ENCODE data around the gene JDP2.

Gene JDP2

GRCh38 chr14:75494896-75495295 is 67.1 kb downstream of the JDP2 start:
- peak overlapping the region; percentile 55; the same call in 1 of the 2 replicates for H3K27ac ChIP-seq
- H3K9ac ChIP-seq = no peak overlapping the region
- no peaks in the 10 kb centered on the region for H3K79me2 ChIP-seq (ENCODE audit: insufficient read depth, low read depth)
- H3K27me3 ChIP-seq (ENCODE audit: insufficient read depth, low read depth) = no peaks in the 10 kb centered on the region
- peaks cover 24% of the 10 kb centered on the region for H3K4me1 ChIP-seq (ENCODE audit: low read depth, poor library complexity, severe bottlenecking)
- no peaks in the 10 kb centered on the region for H4K20me1 ChIP-seq (ENCODE audit: insufficient read depth)
- no peak overlapping the region for H3K4me3 ChIP-seq (IDR thresholded peaks at IDR 0.05; ENCODE audit: insufficient read depth, low read depth, low read length)
- H3K36me3 ChIP-seq (ENCODE audit: insufficient read depth) = no peaks in the 10 kb centered on the region
- TF ChIP-seq CTCF (conservative IDR thresholded peaks at IDR 0.05; ENCODE audit: low read depth, low read length) = no peak
- H2AFZ ChIP-seq (ENCODE audit: low read depth) = no peak overlapping the region; the same call in 1 of the 2 replicates
- H3K4me2 ChIP-seq = peak overlapping the region; percentile 94; the same call in 1 of the 2 replicates

- H2AFZ ChIP-seq (ENCODE audit: low read depth) = no peak overlapping the region; the same call in 1 of the 2 replicates
- H3K9ac ChIP-seq = no peak overlapping the region
- H4K20me1 ChIP-seq (ENCODE audit: insufficient read depth) = no peaks in the 10 kb centered on the region
- H3K27ac ChIP-seq = peak overlapping the region; percentile 55; the same call in 1 of the 2 replicates
- TF ChIP-seq CTCF (conservative IDR thresholded peaks at IDR 0.05; ENCODE audit: low read depth, low read length) = no peak
- no peak overlapping the region for H3K4me3 ChIP-seq (IDR thresholded peaks at IDR 0.05; ENCODE audit: insufficient read depth, low read depth, low read length)
- no peaks in the 10 kb centered on the region for H3K36me3 ChIP-seq (ENCODE audit: insufficient read depth)
- no peaks in the 10 kb centered on the region for H3K27me3 ChIP-seq (ENCODE audit: insufficient read depth, low read depth)
- H3K4me1 ChIP-seq (ENCODE audit: low read depth, poor library complexity, severe bottlenecking) = peaks cover 24% of the 10 kb centered on the region
- peak overlapping the region; percentile 94 for H3K4me2 ChIP-seq
- no peaks in the 10 kb centered on the region for H3K79me2 ChIP-seq (ENCODE audit: insufficient read depth, low read depth)
Measured at GRCh38 chr14:75495399-75495798, 67.6 kb downstream of the JDP2 start.

GRCh38 chr14:75495882-75496281 is 68.1 kb downstream of the JDP2 start:
- Histone ChIP-seq H3K4me1 (ENCODE audit: low read depth, poor library complexity, severe bottlenecking) (peaks cover 24% of the 10 kb centered on the region), H4K20me1 (ENCODE audit: insufficient read depth) (no peaks in the 10 kb centered on the region), H3K4me2 (peak overlapping the region; percentile 94), H3K4me3 (IDR thresholded peaks at IDR 0.05; ENCODE audit: insufficient read depth, low read depth, low read length) (no peak overlapping the region), H3K79me2 (ENCODE audit: insufficient read depth, low read depth) (no peaks in the 10 kb centered on the region), H2AFZ (ENCODE audit: low read depth) (no peak overlapping the region), H3K27me3 (ENCODE audit: insufficient read depth, low read depth) (no peaks in the 10 kb centered on the region), H3K9ac (no peak overlapping the region), H3K36me3 (ENCODE audit: insufficient read depth) (no peaks in the 10 kb centered on the region), H3K27ac (peak overlapping the region; percentile 55; the same call in 1 of the 2 replicates)
- no peak for TF ChIP-seq CTCF (conservative IDR thresholded peaks at IDR 0.05; ENCODE audit: low read depth, low read length)

- H3K27ac ChIP-seq = no peak overlapping the region
Measured at GRCh38 chr14:75496755-75497154, 68.9 kb downstream of the JDP2 start.

More at GRCh38 chr14:75496755-75497154, 68.9 kb downstream of the JDP2 start:
- Histone ChIP-seq H3K4me3 (IDR thresholded peaks at IDR 0.05; ENCODE audit: insufficient read depth, low read depth, low read length) (no peak overlapping the region), H3K4me1 (ENCODE audit: low read depth, poor library complexity, severe bottlenecking) (peaks cover 24% of the 10 kb centered on the region), H3K9ac (no peak overlapping the region), H4K20me1 (ENCODE audit: insufficient read depth) (no peaks in the 10 kb centered on the region), H3K36me3 (ENCODE audit: insufficient read depth) (no peaks in the 10 kb centered on the region), H3K79me2 (ENCODE audit: insufficient read depth, low read depth) (no peaks in the 10 kb centered on the region), H2AFZ (ENCODE audit: low read depth) (no peak overlapping the region), H3K4me2 (no peak overlapping the region), H3K27me3 (ENCODE audit: insufficient read depth, low read depth) (no peaks in the 10 kb centered on the region)
- TF ChIP-seq CTCF (conservative IDR thresholded peaks at IDR 0.05; ENCODE audit: low read depth, low read length) = no peak

All from KMS-11 (cell line).